B cell (primary cell): ENCODE results near the gene POLK. TPM values are rescaled to one million over a fixed set of nuclear protein-coding genes. Genes with fewer than 3 reads are reported as not detected.

ENCODE experiments used
- ATAC-seq: fragments of 200-7000 bp; cut with Tn5 transposase; one replicate; pipeline ENCODE4 v1.10.0; 2021; ENCODE audit warnings: low read depth, mild to moderate bottlenecking, moderate number of reproducible peaks, moderate library complexity
- CTCF ChIA-PET: fragments of 350-600 bp; sonication (Branson Sonifier 250); formaldehyde crosslinking; loops from one replicate; lab custom pipeline; 2021; ENCODE audit warnings: antibody characterized with exemption, inconsistent platforms; lab: Charles Lee
- POLR2A ChIA-PET: fragments of 350-600 bp; sonication (Branson Sonifier 250); formaldehyde crosslinking; loops from one replicate; lab custom pipeline; 2021; ENCODE audit warnings: antibody characterized with exemption; lab: Charles Lee
- DNase-seq: peaks from one replicate; pipeline ENCODE4 v3.0.0; 2013
- H2AFZ ChIP-seq: 2 replicates; pipeline ENCODE4 v1.6.1; 2012; ENCODE audit warnings: mild to moderate bottlenecking, low read depth, low read length; ENCODE audit not compliant: insufficient read depth, poor library complexity, severe bottlenecking
- H3K27ac ChIP-seq, 2 donors: 1 replicate in 1 of 2; 2 replicates in 1 of 2; pipeline ENCODE4 v1.5.1; 2012 to 2013; ENCODE audit warnings: low read length in 2 of 2, mild to moderate bottlenecking in 2 of 2, moderate library complexity in 1 of 2
- H3K27me3 ChIP-seq, 4 experiments: fragments of 200-600 bp in 1 of 4; sonication (generic) in 1 of 4; replicated peaks in 1 of 4; 1 replicate in 2 of 4; 2 replicates in 2 of 4; pipeline versions ENCODE4 v1.6.1 to v1.7.0; 2013 to 2016; ENCODE audit warnings: low read length in 3 of 4, mild to moderate bottlenecking in 2 of 4, mixed read lengths in 1 of 4, moderate library complexity in 1 of 4; ENCODE audit not compliant: insufficient read depth in 4 of 4, control insufficient read depth in 3 of 4; ENCODE audit errors: control extremely low read depth in 1 of 4
- H3K36me3 ChIP-seq, 2 experiments: replicated peaks in 1 of 2; 1 replicate in 1 of 2; 2 replicates in 1 of 2; pipeline versions ENCODE4 v1.6.1 to v1.7.1; 2013; ENCODE audit warnings: low read length in 1 of 2; ENCODE audit not compliant: insufficient read depth in 2 of 2, control insufficient read depth in 1 of 2; ENCODE audit errors: control extremely low read depth in 1 of 2, extremely low read depth in 1 of 2
- H3K4me1 ChIP-seq, 2 donors: fragments of 200-600 bp in 1 of 2; sonication (generic) in 1 of 2; 1 replicate in 1 of 2; 2 replicates in 1 of 2; pipeline versions ENCODE4 v1.5.1 to v1.6.1; 2013 to 2017; ENCODE audit warnings: low read length in 2 of 2; ENCODE audit not compliant: control insufficient read depth in 2 of 2, insufficient read depth in 2 of 2
- H3K4me2 ChIP-seq: replicated peaks from 2 replicates; pipeline ENCODE3; 2012; ENCODE audit warnings: mild to moderate bottlenecking, low read depth, low read length; ENCODE audit not compliant: poor library complexity, severe bottlenecking
- H3K4me3 ChIP-seq, 5 experiments: fragments of 200-600 bp in 1 of 5; sonication (generic) in 1 of 5; 1 replicate in 3 of 5; 2 replicates in 2 of 5; pipeline versions ENCODE4 v1.5.1 to v1.7.0; 2011 to 2016; ENCODE audit warnings: low read length in 4 of 5, mild to moderate bottlenecking in 4 of 5, low read depth in 2 of 5, control low read depth in 1 of 5, moderate library complexity in 1 of 5; ENCODE audit not compliant: insufficient read depth in 1 of 5; ENCODE audit errors: control extremely low read depth in 1 of 5, extremely low read depth in 1 of 5
- H3K79me2 ChIP-seq: fragments of 200-600 bp; sonication (generic); one replicate; pipeline ENCODE4 v1.6.0; 2016; ENCODE audit warnings: low read length; ENCODE audit not compliant: control insufficient read depth, insufficient read depth
- H3K9ac ChIP-seq: fragments of 200-600 bp; sonication (generic); 2 replicates; pipeline ENCODE4 v1.6.1; 2017; ENCODE audit warnings: mild to moderate bottlenecking, low read length, moderate library complexity
- H3K9me3 ChIP-seq, 3 donors: one replicate each; pipeline versions ENCODE4 v1.6.1 to v1.7.1; 2013; ENCODE audit warnings: low read length in 2 of 3; ENCODE audit not compliant: control insufficient read depth in 2 of 3, insufficient read depth in 1 of 3; ENCODE audit errors: control extremely low read depth in 1 of 3
- H4K20me1 ChIP-seq: 2 replicates; pipeline ENCODE4 v1.6.0; 2012; ENCODE audit warnings: mild to moderate bottlenecking, low read length; ENCODE audit not compliant: insufficient read depth, control insufficient read depth, poor library complexity, severe bottlenecking
- H3K27ac Mint-ChIP-seq: one replicate; pipeline ENCODE4 v1.8.0; 2021; ENCODE audit warnings: mixed read lengths
- H3K27me3 Mint-ChIP-seq: one replicate; pipeline ENCODE4 v1.8.0; 2021; ENCODE audit warnings: mixed read lengths
- H3K4me1 Mint-ChIP-seq: one replicate; pipeline ENCODE4 v1.8.0; 2021; ENCODE audit warnings: mixed read lengths
- H3K4me3 Mint-ChIP-seq: one replicate; pipeline ENCODE4 v1.8.0; 2021; ENCODE audit warnings: mixed read lengths
- H3K9me3 Mint-ChIP-seq: one replicate; pipeline ENCODE4 v1.8.0; 2022; ENCODE audit warnings: mixed read lengths; ENCODE audit not compliant: insufficient read depth
- EZH2 ChIP-seq: IDR thresholded peaks from 2 replicates; pipeline ENCODE4 v1.6.1; 2012; ENCODE audit warnings: borderline replicate concordance, low read depth, mild to moderate bottlenecking, moderate library complexity, low read length; ENCODE audit not compliant: insufficient read depth, poor library complexity, severe bottlenecking
- WGBS: methylation state at CpG from one replicate; pipeline ENCODE4 v1.1.5; 2013; ENCODE audit warnings: missing lambda C conversion rate; ENCODE audit not compliant: insufficient coverage; 5-methylcytosine and 5-hydroxymethylcytosine counted together
- intact Hi-C: fragments of 100-400 bp; cut with micrococcal nuclease; formaldehyde crosslinking; loops from one replicate; pipeline ENCODE4 v1.10.0; 2022
- polyA plus RNA-seq: library from polyadenylated mRNA; depleted of rRNA; stranded (reverse); fragments of >200 nt; gene quantifications from 2 replicates; pipeline ENCODE4 v1.2.3, GENCODE V29; 2012
- total RNA-seq, 2 donors: library from RNA; stranded (reverse); fragments of 120-200 nt in 1 of 2; gene quantifications; 1 replicate in 1 of 2; 2 replicates in 1 of 2; pipeline versions ENCODE4 v1.2.3 to v1.2.4, GENCODE V29; 2013 to 2022
- TF ChIP-seq, protein P1 (sequence below): fragments of 200-600 bp; IDR thresholded peaks from one replicate; pipeline ENCODE4 v1.8.0; 2022; ENCODE audit warnings: antibody characterized with exemption, mild to moderate bottlenecking

The POLK gene
- total and polyA plus RNA-seq, 2 donors (not counting 1 experiment from before 2014, with no cell fraction given), result 13.8 to 41.6 TPM

GRCh38 chr5:75525344-75525743 is 13.7 kb downstream of the POLK start:
- Histone ChIP-seq H3K4me3 (peak overlapping the region in 1 of 5 experiments; percentile 34), H2AFZ (peak overlapping the region; percentile 50), H3K27ac (peak overlapping the region; percentile 60 to 79), H3K36me3 (peaks cover 0 to 2% of the 10 kb centered on the region in 2 experiments), H3K4me2 (peak overlapping the region; percentile 65), H3K9me3 (peaks cover 5 to 18% (median 6%) of the 10 kb centered on the region in 3 donors), H3K27me3 (no peaks in the 10 kb centered on the region), H3K79me2 (peaks cover 71% of the 10 kb centered on the region), H3K4me1 (peaks cover 27 to 39% of the 10 kb centered on the region in 2 donors), H4K20me1 (no peaks in the 10 kb centered on the region), H3K9ac (peak overlapping the region; percentile 36)
- Mint-ChIP-seq H3K4me3 (peak overlapping the region; percentile 40), H3K27me3 (no peaks in the 10 kb centered on the region), H3K27ac (peak overlapping the region; percentile 70), H3K4me1 (peaks cover 46% of the 10 kb centered on the region), H3K9me3 (peaks cover 7% of the 10 kb centered on the region)
- no peak for ATAC-seq
- ChIA-PET CTCF (no interaction called here), POLR2A (interaction anchor here (1.7 kb wide), 1 partner anchor 13 kb away, joined by 7 read pairs; the partner anchor contains the start of genes CERT1 and POLK)
- TF ChIP-seq EZH2, result no peak
- TF ChIP-seq, protein P1, sequence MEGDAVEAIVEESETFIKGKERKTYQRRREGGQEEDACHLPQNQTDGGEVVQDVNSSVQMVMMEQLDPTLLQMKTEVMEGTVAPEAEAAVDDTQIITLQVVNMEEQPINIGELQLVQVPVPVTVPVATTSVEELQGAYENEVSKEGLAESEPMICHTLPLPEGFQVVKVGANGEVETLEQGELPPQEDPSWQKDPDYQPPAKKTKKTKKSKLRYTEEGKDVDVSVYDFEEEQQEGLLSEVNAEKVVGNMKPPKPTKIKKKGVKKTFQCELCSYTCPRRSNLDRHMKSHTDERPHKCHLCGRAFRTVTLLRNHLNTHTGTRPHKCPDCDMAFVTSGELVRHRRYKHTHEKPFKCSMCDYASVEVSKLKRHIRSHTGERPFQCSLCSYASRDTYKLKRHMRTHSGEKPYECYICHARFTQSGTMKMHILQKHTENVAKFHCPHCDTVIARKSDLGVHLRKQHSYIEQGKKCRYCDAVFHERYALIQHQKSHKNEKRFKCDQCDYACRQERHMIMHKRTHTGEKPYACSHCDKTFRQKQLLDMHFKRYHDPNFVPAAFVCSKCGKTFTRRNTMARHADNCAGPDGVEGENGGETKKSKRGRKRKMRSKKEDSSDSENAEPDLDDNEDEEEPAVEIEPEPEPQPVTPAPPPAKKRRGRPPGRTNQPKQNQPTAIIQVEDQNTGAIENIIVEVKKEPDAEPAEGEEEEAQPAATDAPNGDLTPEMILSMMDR, result no peak
- peak; percentile 9 for DNase-seq
- intact Hi-C loops, result no loop called here
- no CpG with 5 or more reads among the region's 1 CpG for WGBS

DNA sequence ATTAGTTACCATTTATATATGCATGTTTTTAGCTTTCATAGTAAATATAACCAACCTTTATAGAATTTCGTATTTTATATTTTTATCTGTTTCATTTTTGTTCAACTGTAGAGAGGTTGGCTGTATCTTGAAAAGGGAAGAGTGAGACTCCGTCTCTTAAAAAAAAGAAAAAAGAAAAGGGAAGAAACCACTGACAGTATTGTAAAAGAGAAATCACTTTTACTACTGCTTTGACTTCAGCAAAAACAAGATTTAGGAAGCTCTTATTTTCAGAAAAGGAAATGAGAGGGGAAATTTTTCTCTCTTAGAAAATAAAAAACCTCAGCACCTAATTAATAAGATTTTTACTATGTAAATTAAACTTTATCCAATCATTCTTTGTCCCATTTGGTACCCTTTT is 14.4 kb downstream of the POLK start:
- Histone ChIP-seq H3K9me3 (peaks cover 5 to 11% (median 6%) of the 10 kb centered on the region in 3 donors), H3K4me2 (peak overlapping the region; percentile 65), H3K27ac (peak overlapping the region; percentile 60 to 79), H3K4me1 (peaks cover 27 to 39% of the 10 kb centered on the region in 2 donors), H3K4me3 (peak overlapping the region in 3 of 5 experiments; percentile 5 to 34 (median 16)), H3K36me3 (peaks cover 0 to 2% of the 10 kb centered on the region in 2 experiments), H3K9ac (peak overlapping the region; percentile 36), H3K27me3 (no peaks in the 10 kb centered on the region), H4K20me1 (no peaks in the 10 kb centered on the region), H2AFZ (peak overlapping the region; percentile 50), H3K79me2 (peaks cover 70% of the 10 kb centered on the region)
- intact Hi-C loops, result no loop called here
- H3K27me3 Mint-ChIP-seq, result no peaks in the 10 kb centered on the region
- no peak for TF ChIP-seq EZH2
- TF ChIP-seq, protein P1, result no peak
- DNase-seq (peak; percentile 51), ATAC-seq (peak; percentile 39)
- H3K27ac Mint-ChIP-seq, result peak overlapping the region; percentile 81
- H3K4me1 Mint-ChIP-seq, result peaks cover 43% of the 10 kb centered on the region
- WGBS, result no CpG with 5 or more reads among the region's 2 CpGs
- ChIA-PET CTCF (no interaction called here), POLR2A (interaction anchor here (1.7 kb wide), 1 partner anchor 14 kb away, joined by 7 read pairs; the partner anchor contains the start of genes CERT1 and POLK)
- H3K4me3 Mint-ChIP-seq, result peak overlapping the region; percentile 40
- H3K9me3 Mint-ChIP-seq, result peaks cover 3% of the 10 kb centered on the region
